HG03025 (cell line): ENCODE measurements around the gene PLEKHH3.

ENCODE experiments used
- ATAC-seq: cut with Tn5 transposase; IDR thresholded peaks from one replicate; pipeline ENCODE4 v1.9.1; 2021; ENCODE audit warnings: mild to moderate bottlenecking, moderate library complexity; ENCODE audit not compliant: unreplicated experiment, low FRiP score

Gene PLEKHH3

GRCh38 chr17:42676424-42677011 is at the start of gene PLEKHH3:
Gene PLEKHH3, minus strand, starts transcription at chr17:42676994. Its CDS starts 431 bp downstream, at chr17:42676563.
- ATAC-seq: no peak

- no peak for ATAC-seq
These were observed 48.3 kb upstream of the PLEKHH3 start for GRCh38 chr17:42725143-42725542.

- no peak for ATAC-seq
These were observed 46.8 kb upstream of the PLEKHH3 start for GRCh38 chr17:42723636-42724035.

GRCh38 chr17:42720996-42721583 is 44.3 kb upstream of the PLEKHH3 start:
- no peak for ATAC-seq

GRCh38 chr17:42709561-42709960 is 32.8 kb upstream of the PLEKHH3 start:
- ATAC-seq: no peak

- ATAC-seq: no peak
These were observed 31.8 kb upstream of the PLEKHH3 start for GRCh38 chr17:42708588-42708987.

- no peak for ATAC-seq
These were observed 29.9 kb upstream of the PLEKHH3 start for GRCh38 chr17:42706732-42707131.

GRCh38 chr17:42704837-42705494 is 28.2 kb upstream of the PLEKHH3 start:
- no peak for ATAC-seq

- ATAC-seq: no peak
These were observed 27.7 kb upstream of the PLEKHH3 start for GRCh38 chr17:42704490-42704836.

- ATAC-seq: no peak
These were observed 25.7 kb upstream of the PLEKHH3 start for GRCh38 chr17:42702446-42702845.

GRCh38 chr17:42700586-42701289 is 23.9 kb upstream of the PLEKHH3 start:
- no peak for ATAC-seq

GRCh38 chr17:42699415-42699740 is 22.6 kb upstream of the PLEKHH3 start:
- ATAC-seq: no peak

- ATAC-seq: no peak
These were observed 22.1 kb upstream of the PLEKHH3 start for GRCh38 chr17:42698736-42699414.

GRCh38 chr17:42697108-42697811 is 20.5 kb upstream of the PLEKHH3 start:
- no peak for ATAC-seq

- ATAC-seq: no peak
These were observed 18.7 kb upstream of the PLEKHH3 start for GRCh38 chr17:42695500-42695899.

GRCh38 chr17:42694524-42694923 is 17.7 kb upstream of the PLEKHH3 start:
- ATAC-seq: no peak

GRCh38 chr17:42692489-42692888 is 15.7 kb upstream of the PLEKHH3 start:
- no peak for ATAC-seq

GRCh38 chr17:42691021-42691545 is 14.3 kb upstream of the PLEKHH3 start:
- ATAC-seq: no peak

- ATAC-seq: no peak
These were observed 13.8 kb upstream of the PLEKHH3 start for GRCh38 chr17:42690596-42690995.

- ATAC-seq: no peak
These were observed 11.0 kb upstream of the PLEKHH3 start for GRCh38 chr17:42687707-42688320.
